DMS153 treated with DMSO at 0.1 percent for 48 hours (cell line): Measurements from ENCODE around the gene PRKN.
"Not testable (repeated sequence)": the region's sequence is repeated elsewhere in the genome, so short reads cannot be mapped to it uniquely, and the experiment has no call there.

Source experiments
- DNase-seq: peaks from one replicate; lab custom pipeline; 2025; ENCODE audit not compliant: unreplicated experiment; lab: John Stamatoyannopoulos, UW

Gene PRKN

DNA sequence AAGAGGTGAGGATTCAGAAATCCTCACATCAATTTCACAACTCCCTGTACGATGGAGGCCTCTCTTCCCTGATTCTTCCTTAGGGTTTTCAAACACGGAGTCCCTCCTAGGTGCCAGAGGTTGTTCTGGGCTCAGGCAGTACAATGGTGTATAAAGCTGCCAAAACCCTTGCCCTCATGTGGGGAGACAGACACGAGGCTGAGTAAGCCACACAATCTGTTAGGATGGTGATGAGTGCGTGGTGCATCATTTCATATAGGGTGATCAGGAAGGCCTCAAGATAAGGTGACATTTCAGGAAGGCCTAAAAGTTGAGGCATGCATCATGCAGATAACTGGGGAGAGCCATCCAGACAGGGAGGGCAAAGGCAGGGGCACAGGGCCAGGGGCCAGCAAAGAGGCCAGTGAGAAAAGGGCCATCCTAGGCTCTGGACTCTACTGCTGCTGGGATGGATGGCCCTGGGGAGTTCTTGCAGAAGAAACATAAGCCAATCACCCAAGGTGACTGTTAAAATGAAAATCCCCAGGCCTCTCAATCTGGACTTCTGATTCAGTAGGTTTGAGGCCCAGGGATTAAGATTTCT lies 186.5 kb downstream of the PRKN start:
- DNase-seq, result no peak

DNA sequence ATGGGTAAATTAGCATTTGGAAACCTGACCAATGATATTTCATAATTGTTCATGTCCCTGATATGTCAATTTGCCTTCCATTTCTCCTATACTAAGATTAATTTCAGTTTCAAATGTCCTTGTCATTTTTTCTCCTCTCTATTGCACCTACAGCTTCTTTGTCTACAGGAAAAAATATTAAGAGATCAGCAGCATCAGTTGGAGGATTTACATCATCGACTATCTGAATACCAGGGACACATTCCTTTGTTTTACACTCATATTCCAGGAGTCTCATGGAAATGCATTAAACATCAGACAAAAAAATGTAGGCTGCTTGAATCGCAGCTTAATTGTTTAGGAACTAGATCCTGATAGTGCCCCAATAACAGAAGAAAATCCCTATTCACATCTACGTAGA lies 188.2 kb downstream of the PRKN start:
- DNase-seq, result no peak

GRCh38 chr6:162538643-162539064 lies 188.9 kb downstream of the PRKN start:
- peak; percentile 23 for DNase-seq

DNA sequence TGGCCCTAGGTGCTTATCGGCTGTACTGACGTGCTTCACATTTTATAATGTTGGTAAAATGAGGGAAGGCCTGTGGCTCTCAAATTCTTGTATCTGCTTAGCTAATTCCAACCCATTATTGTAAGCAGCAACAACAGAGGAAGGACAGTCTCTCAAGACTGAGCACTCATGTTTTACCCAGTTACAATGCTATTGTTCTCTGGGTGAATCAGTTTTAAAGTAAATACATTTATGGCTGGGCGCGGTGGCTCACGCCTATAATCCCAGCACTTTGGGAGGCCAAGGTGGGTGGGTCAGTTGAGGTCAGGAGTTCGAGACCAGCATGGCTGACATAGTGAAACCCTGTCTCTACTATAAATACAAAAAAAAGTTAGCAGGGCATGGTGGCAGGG lies 194.6 kb downstream of the PRKN start:
- DNase-seq, result no peak

DNA sequence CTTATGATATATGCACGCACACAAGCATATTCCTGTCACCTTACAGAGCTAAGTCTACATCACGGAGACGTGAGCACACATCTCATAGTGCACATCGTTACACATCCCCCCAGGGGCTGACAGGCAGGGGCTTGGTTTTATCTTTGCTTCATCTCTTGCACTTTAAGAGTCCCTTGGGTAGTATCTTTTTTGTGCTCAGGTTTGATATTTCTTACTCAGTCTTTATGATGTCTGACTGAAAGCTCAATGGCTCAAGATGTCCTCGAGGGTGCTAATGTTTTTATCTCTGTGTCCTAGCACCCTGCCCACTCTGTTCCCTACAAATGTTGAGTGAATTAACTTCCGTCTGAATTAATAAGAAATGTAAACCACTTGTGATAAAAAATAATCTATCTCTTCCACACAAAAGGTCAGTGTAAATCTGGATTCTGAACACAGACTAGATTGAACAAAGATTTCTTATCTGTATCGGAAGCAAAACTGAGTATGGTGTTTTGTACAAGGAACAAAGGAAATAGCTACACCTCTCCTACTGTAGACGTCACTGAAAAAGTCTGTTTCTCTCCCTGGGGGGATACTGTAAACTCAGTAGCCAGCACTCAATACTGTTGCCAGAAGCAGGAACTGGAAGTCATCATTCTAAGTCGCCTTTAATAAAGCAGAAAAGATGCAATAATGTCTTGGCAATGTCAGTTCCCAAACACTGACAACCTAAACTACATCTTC lies 195.1 kb downstream of the PRKN start:
- DNase-seq, result no peak

- not testable (repeated sequence) for DNase-seq
These were observed 196.2 kb downstream of the PRKN start for GRCh38 chr6:162531391-162531790.

- DNase-seq, result no peak
These were observed 199.0 kb downstream of the PRKN start for GRCh38 chr6:162528538-162528937.

- no peak for DNase-seq
These were observed 200.6 kb downstream of the PRKN start for GRCh38 chr6:162526960-162527359.

DNA sequence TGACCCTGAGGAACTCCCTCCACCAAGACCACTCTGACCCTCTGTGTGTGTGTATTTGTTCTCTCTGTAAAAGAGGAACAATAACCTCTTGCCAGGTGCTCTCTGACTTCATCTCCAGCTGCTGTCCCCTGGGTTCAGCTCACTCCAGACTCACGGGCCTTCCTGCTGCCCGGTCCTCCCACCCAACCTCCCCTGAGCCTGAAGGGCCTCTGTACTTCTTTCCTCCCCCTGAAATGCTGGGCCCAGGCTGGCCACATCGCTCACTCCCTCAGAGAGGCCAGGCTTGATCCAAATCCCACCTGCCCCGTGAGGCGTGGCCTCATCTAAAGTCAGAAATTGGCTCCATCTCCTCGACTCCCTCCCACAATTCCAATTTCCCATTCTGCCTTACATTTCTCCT lies 202.4 kb downstream of the PRKN start:
- DNase-seq, result no peak

DNA sequence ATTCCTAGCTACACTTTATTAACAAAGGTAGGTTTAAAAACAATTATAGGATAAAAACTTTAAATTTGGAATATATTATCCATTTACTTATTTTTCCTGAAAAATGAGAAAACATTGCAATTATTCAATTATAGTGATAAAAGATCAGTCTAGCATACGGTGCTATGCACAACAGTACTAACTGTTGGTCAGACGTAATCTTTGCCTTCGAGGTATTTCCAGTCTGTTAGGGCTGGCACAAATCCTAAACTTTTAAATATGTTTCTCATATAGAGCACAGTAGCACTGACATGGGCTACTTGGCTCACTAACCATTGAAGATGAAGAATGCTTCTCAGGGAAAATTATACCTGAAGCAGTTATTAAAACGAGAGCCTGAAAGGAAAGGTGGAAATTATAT lies 214.8 kb downstream of the PRKN start:
- DNase-seq, result no peak

- DNase-seq, result no peak
These were observed 230.2 kb downstream of the PRKN start for GRCh38 chr6:162497389-162497788.

- no peak for DNase-seq
These were observed 233.6 kb downstream of the PRKN start for GRCh38 chr6:162493917-162494316.

- no peak for DNase-seq
These were observed 235.9 kb downstream of the PRKN start for GRCh38 chr6:162491637-162492036.

GRCh38 chr6:162489101-162489976 lies 238.2 kb downstream of the PRKN start:
- DNase-seq, result no peak

- DNase-seq, result no peak
These were observed 239.1 kb downstream of the PRKN start for GRCh38 chr6:162488444-162488843.

DNA sequence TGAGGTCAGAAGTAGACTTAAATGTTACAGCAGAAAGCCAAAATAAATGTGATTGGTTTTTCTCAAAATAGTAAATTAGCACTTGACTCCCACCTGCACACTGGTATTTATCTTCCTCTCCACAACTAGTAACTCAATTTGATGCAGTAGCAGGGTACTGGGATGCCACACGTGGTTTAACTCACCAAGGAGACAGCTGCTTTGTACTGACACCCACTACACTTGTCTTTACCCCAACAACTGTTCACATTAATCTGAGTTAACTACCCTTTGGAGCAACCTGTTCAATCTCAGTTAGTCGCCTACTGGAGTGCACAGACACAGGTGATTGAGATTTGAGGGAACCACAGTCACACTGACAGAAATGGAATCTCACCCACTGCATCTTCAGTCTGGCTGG lies 242.1 kb downstream of the PRKN start:
- no peak for DNase-seq

GRCh38 chr6:162481938-162482337 lies 245.6 kb downstream of the PRKN start:
- DNase-seq, result no peak

DNA sequence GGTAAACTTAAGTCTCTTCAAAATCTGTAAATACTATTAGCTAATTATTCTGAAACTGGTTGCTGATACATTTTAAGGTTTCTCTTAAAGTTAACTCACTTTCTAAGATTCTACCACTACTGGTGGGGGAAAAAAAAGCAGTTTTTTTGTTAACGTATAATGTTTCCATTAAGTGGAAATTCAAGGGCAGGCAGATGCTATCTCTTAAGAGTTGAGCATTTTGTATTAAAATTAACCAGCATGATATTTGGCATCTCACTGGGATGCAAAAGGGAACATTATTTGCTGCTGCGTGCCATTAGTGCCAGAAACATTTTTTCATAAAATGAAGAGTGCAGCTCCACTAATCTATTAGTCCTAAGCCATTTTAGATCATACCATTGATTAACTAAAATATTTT lies 246.2 kb downstream of the PRKN start:
- no peak for DNase-seq

GRCh38 chr6:162478192-162478671 lies 249.3 kb downstream of the PRKN start:
- DNase-seq, result no peak

- no peak for DNase-seq
These were observed 252.8 kb downstream of the PRKN start for GRCh38 chr6:162474722-162475121.

DNA sequence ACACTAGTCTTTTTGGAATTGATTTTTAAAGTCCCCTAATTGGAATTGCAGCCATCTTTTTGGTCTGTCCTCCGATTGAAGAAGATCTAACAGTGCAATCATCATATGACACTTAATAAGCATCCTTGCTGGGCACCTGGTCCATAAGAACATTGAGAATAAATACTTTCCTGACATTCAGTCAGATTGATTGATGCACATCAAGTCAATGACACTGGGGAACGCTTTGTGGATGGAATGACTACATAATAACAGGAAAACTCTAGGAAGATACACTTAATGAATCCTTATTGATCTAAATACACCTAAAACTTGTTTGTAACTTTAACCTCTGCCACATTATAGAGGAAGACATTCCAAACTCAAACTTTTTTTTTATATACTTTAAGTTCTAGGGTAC lies 255.7 kb downstream of the PRKN start:
- DNase-seq, result no peak

DNA sequence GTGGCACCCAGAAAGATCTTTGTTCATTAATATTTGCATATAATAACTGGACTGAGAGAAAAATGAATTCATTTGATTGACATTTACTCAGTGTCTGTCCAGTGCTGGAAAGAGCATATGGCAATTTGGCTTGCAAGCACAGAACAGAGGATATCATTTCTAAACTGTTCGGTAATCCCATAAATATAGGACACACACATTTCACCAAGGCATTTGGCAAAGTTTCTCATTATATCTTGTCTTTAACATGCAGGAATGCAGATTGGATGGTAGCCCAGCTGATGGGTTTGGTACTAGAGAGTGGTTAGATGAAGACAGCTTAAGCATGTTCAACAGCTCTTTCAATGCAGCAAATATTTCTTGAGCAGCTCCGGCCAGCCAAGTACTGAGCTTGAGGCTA lies 259.2 kb downstream of the PRKN start:
- no peak for DNase-seq
